HG02678 (cell line): ENCODE data around the gene SIGLEC12.
"Not testable (repeated sequence)": the region's sequence is repeated elsewhere in the genome, so short reads cannot be mapped to it uniquely, and the experiment has no call there.

Experiments used
- ATAC-seq: cut with Tn5 transposase; IDR thresholded peaks from one replicate; pipeline ENCODE4 v1.9.1; 2021; ENCODE audit warnings: mild to moderate bottlenecking, moderate library complexity; ENCODE audit not compliant: unreplicated experiment

SIGLEC12 gene

GRCh38 chr19:51485960-51486660 lies 15.5 kb downstream of the SIGLEC12 start:
- ATAC-seq, result no peak

GRCh38 chr19:51480590-51480989 lies 21.0 kb downstream of the SIGLEC12 start:
- no peak for ATAC-seq

- ATAC-seq, result no peak
Measured at GRCh38 chr19:51479531-51480331, 21.9 kb downstream of the SIGLEC12 start.

DNA sequence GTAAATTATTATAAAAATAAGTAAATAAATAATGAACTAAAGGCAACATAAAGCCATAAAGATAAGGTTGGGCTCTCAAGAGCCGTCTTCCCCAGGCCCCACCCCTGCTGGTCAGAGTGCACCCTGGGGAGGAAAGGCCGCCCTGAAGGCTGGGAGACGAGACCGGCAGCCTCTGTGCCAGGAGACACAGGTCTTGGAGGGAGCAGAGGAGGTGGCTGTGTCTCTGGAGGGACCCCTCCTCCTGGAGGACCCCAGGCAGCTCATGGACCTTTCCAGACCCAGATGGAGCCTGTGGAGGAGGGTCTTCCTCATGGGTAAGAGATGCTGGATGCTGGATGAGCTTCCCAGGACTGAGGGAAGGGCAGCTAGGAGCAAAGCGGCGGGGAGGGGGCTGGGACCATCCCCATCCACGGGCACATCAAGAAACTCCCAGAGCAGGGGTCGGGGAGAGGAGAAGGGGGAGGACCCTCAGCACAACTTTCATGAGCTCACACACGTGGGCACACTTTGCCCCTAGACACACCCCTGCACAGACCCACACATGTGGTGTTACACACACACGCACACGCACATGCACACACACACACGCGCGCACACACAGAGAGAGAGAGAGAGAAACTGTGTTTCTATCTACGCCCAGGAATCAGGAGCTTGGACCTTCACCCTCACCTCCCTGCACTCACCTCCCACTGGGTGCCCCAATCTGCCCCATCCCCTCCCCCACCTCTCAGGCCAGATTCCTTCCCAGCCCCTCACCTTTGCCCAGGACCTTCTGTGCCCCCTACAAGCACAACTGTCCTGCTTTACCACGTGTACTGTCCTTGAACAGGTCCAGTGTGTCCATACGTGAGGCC lies 23.0 kb downstream of the SIGLEC12 start, which contains the start of gene CEACAM18:
Gene CEACAM18, plus strand, starts transcription at position 159 of the 854 bp plus-strand sequence.
- no peak for ATAC-seq

DNA sequence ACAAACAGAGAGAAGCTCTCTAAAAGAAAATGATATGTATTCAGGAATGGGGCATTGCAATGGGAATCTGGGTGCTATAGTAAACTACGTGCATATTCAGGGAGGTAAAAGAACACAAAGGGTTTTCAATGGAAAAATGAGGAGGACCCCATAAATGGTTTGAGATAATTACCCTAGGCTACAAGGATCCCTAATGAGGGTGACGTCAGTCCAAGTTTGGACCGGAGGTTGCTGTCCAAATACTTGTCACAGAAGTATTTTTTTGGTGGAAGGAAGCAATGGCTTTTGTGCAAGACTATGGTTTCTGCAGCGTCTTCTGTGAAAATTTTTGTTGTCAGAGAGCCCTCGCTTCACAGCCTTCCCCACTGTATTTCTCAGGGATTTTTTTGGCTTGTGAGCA lies 24.3 kb downstream of the SIGLEC12 start:
- no peak for ATAC-seq

- no peak for ATAC-seq
Measured at GRCh38 chr19:51476164-51476563, 25.4 kb downstream of the SIGLEC12 start.

DNA sequence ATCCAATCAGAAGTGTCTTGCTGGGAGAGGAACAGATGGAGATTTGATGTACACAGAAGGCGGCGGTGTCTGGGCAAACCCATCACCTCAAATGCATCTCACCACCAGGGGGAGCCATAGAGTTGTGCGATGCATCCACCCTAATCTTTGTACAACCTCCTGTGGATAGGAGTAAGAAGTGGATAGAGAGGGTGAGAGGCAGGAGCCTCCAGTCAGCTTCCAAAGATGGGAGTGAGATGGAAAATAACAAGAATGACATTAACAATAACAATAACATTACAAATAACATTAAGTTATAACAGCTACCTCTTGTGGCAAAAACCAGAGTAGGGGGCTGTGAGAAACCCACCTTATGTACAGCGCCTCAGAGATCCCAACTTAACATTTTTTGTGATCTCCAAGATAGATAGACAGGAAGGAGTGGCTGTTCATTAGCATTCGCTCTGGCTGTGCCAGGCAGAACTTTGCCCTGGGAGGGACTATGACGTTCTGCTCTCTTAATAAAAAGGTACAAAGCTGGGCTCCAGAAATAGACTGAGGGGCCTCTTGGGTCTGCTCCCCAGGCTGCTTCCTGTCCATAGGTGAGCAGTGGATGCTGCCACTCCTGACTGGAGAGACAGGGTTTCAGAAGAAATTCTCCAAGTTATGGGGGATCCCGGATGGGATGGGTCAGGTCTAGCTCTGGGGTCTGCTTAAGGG lies 28.4 kb downstream of the SIGLEC12 start:
- no peak for ATAC-seq

DNA sequence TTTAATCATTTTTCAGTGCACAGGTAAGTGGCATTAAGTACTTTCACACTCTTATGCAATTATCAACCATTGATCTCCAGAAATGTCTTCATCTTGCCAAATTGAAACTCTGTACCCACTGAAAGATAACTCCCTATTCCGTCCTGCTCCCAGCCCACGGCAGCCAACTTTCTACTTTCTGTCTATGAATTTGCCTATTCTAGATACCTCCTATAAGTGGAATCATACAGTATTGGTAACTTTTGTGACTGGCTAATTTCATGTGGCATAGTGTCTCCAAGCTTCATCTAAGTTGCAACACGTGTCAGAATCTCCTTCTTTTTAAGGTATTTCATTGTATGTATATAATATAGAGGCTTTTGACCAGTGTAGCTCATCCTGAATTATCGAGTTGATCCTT lies 29.0 kb downstream of the SIGLEC12 start:
- ATAC-seq, result no peak

DNA sequence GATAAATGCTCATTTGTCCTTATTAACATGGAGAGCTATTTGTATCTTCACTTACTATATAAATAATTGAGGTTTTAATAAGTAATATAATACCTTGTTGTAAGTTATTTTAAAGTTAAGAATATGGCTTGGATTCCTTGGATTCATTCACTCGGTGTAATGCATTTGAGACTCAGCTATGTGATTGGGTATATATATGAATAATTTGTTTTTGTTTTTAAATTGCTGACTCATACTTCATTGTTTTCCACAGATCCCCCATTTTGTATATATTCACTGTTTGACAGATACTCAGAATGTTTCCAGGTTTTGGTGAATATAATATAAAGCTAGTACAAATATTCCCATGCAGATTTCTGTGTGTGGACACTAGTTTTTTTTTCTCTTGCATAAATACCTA lies 30.1 kb downstream of the SIGLEC12 start:
- no peak for ATAC-seq

GRCh38 chr19:51470966-51471365 lies 30.6 kb downstream of the SIGLEC12 start:
- no peak for ATAC-seq

- no peak for ATAC-seq
Measured at GRCh38 chr19:51469629-51470028, 32.0 kb downstream of the SIGLEC12 start.

DNA sequence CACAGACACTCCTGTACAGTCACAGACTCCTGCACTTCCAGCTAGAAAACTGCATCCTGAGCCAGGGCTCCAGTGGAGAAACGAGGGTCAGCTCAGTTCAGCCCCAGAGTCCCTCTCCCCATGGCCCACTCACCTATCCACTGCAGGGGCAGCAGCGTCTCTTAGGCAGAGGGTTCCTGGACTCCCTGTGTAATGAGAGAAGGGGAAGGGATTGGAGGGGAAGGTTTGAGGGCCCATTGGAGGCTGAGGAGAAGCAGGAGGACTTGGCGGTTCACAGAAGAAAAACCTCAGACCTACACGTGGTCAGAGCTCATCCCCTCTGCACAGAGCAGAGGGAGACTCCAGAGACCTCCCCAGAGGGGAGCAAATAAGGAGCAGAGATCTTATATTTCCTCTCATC lies 32.4 kb downstream of the SIGLEC12 start:
- no peak for ATAC-seq

DNA sequence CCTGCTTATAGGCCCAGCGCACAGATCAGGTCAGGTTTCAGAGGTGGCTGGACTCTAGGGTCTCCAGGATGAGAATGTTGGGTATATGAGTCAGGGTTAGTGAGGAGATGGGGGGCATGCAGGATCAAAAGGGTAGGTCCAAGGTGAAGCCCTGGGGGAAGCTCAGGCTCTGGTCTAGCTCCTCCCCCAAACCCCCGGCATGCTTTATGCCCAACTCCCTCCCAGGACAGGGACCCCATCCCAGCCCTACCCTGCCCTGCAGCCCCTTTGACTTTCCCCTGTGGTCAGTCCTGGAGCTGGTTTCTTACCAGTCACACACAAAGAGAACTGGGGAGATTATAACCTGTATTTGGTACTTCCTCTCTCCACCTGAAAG lies 33.1 kb downstream of the SIGLEC12 start:
- no peak for ATAC-seq

- no peak for ATAC-seq
Measured at GRCh38 chr19:51467864-51468544, 33.6 kb downstream of the SIGLEC12 start.

GRCh38 chr19:51466723-51467122 lies 34.9 kb downstream of the SIGLEC12 start:
- ATAC-seq, result no peak

GRCh38 chr19:51463976-51464581 lies 37.5 kb downstream of the SIGLEC12 start:
- not testable (repeated sequence) for ATAC-seq

DNA sequence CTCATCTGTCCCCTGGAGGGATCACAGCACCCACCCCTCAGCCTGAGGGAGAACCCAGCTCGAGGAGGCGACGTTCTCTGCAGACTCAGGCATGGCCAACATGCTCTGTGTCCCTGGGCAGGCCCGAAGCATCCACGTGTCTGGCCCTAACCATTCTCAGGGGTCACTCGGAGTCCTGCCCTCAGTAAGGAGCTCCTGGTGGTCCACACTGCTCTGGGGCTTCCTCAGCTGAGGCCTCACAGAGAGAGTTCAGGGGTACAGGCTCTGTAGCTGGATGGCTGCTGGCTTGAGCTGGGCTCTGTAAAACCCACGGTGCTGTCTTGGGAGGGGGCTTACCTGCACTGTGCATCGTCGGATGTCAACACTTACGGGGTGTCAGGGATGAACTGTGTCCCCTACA lies 38.9 kb downstream of the SIGLEC12 start:
- no peak for ATAC-seq

- no peak for ATAC-seq
Measured at GRCh38 chr19:51462276-51462675, 39.3 kb downstream of the SIGLEC12 start.

DNA sequence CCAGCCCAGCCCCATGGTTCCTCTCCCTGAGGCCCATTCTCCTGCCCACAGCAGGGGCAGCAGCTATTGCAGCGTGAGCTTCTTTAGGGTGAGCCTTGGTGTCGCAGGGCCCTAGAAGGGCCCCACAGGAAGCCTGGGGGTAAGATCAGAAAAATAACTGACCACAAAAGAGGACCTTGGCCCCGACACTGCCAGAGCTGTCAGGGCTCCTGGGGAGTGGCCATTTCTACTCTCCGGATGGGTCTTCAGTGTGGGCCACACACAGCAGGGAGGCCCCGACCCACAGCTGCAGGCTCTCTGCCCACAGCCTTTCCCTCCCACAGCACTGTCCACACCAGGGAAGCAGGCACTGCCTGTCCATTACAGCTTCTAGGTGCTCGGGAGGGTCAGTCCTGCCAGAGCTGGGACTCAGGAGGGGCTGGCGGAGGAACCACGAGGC lies 39.9 kb downstream of the SIGLEC12 start:
- no peak for ATAC-seq
